ENCODE results near the gene EPB41L4B. TPM values are rescaled to one million over a fixed set of nuclear protein-coding genes. Genes with fewer than 3 reads are reported as not detected.

The EPB41L4B gene
- total RNA-seq, 1 donor from 2014 or later: 3.7 TPM

DNA sequence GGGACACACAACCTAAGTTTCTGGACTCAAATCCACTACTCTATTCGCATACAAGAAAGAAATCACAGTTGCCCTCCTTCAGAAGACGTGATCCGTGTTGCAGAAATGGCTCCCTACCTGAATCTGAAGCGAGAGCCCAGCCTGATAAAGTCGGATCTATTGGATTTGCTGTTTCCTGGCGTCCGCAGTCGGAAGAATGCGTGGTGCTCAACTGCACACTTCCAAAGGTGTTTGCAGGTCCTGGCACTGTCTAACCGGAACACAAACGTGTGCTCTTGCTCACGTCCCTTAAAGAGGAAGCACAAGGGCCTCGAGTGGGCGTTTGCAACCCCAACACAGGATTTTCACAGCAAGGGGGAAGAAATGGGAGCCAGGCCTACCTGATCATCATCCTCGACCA, 65.5 kb downstream of the EPB41L4B start:
- Mint-ChIP-seq H3K4me1 (ENCODE audit: low read depth) (peaks cover 48% of the 10 kb centered on the region), H3K36me3 (ENCODE audit: low read depth) (no peaks in the 10 kb centered on the region), H3K27me3 (ENCODE audit: low read depth) (no peaks in the 10 kb centered on the region), H3K27ac (ENCODE audit: unreplicated experiment) (no peak overlapping the region), H3K4me3 (ENCODE audit: unreplicated experiment) (no peak overlapping the region), H3K9me3 (ENCODE audit: low read depth) (no peaks in the 10 kb centered on the region)
- TF ChIP-seq, protein P1, sequence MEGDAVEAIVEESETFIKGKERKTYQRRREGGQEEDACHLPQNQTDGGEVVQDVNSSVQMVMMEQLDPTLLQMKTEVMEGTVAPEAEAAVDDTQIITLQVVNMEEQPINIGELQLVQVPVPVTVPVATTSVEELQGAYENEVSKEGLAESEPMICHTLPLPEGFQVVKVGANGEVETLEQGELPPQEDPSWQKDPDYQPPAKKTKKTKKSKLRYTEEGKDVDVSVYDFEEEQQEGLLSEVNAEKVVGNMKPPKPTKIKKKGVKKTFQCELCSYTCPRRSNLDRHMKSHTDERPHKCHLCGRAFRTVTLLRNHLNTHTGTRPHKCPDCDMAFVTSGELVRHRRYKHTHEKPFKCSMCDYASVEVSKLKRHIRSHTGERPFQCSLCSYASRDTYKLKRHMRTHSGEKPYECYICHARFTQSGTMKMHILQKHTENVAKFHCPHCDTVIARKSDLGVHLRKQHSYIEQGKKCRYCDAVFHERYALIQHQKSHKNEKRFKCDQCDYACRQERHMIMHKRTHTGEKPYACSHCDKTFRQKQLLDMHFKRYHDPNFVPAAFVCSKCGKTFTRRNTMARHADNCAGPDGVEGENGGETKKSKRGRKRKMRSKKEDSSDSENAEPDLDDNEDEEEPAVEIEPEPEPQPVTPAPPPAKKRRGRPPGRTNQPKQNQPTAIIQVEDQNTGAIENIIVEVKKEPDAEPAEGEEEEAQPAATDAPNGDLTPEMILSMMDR (IDR thresholded peaks at IDR 0.05): no peak
- DNase-seq (ENCODE audit: low spot score): no peak

DNA sequence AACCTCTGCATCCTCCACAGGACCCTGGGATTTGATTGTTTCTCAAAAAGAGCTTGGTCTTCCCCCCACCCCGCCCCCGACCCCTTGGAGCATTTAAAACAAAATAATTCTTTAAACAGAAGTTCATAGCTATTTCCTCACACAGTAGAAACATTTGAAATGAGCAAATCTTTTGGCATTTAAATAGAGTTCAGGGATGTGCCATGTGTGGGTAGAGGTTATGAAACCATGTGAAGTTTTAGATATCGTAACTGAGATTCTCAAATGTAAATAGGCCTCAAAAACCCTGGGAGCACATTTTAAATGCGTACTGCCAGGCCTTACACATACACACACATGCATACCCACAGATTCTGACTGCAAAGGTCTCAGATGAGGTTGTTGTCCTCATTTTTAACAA, 66.5 kb downstream of the EPB41L4B start:
- DNase-seq (ENCODE audit: low spot score): no peak
- Mint-ChIP-seq H3K4me3 (ENCODE audit: unreplicated experiment) (peak overlapping the region; percentile 13), H3K36me3 (ENCODE audit: low read depth) (no peaks in the 10 kb centered on the region), H3K9me3 (ENCODE audit: low read depth) (no peaks in the 10 kb centered on the region), H3K4me1 (ENCODE audit: low read depth) (peaks cover 50% of the 10 kb centered on the region), H3K27me3 (ENCODE audit: low read depth) (no peaks in the 10 kb centered on the region), H3K27ac (ENCODE audit: unreplicated experiment) (peak overlapping the region; percentile 87)
- TF ChIP-seq, protein P1 (IDR thresholded peaks at IDR 0.05): no peak

DNA sequence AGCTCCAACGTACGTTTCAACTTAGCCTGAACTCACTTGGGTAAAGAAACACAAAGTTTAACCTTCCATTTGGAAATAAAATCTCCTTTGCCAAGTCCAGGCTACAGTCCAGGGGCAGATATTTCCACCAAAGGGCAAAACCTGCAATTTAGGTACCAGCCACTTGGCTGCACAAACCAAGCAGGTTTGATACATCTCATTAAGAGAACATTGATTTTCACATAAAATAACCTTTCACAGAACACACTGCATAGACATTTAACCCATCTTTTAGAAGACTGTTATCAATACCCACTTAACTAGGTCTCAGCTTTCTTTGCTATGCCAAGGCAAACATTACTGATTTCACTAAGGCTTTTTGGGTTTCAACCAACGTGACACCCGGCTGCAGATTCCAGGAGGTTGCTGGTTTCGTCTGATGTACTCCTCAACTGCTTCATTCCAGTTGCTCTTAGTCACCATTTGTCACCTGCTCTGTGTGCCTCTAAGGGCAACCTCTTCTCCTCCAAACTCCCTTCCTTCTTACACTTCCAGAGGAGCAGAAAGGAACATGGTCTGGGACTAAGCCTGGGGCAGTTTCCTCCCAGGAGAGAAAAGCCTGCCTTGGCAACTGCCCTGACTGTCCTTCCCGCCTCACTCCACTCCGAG, 67.1 kb downstream of the EPB41L4B start:
- DNase-seq (ENCODE audit: low spot score): no peak
- Mint-ChIP-seq H3K4me3 (ENCODE audit: unreplicated experiment) (peak overlapping the region; percentile 13), H3K36me3 (ENCODE audit: low read depth) (no peaks in the 10 kb centered on the region), H3K27ac (ENCODE audit: unreplicated experiment) (peak overlapping the region; percentile 87), H3K4me1 (ENCODE audit: low read depth) (peaks cover 50% of the 10 kb centered on the region), H3K9me3 (ENCODE audit: low read depth) (no peaks in the 10 kb centered on the region), H3K27me3 (ENCODE audit: low read depth) (no peaks in the 10 kb centered on the region)
- TF ChIP-seq, protein P1 (IDR thresholded peaks at IDR 0.05): peak; percentile 41

DNA sequence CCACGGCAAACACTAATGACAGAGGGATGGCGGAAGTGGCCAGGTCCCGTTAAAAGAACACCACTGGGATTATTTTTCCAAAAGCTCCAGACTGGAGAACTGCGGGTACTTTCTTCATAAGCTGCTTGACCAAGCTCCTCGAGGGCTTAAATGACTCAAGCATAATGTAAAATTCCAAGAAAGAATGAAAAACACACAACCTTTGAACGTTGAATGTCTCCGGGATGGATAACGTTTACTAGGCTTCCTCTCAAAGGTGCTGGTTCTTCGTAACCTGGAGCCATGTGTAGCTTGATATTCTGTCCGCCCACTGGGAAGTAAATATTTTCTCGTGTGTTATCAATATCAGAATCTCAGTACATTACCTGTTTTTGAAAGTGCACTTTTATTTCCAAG, 67.6 kb downstream of the EPB41L4B start:
- TF ChIP-seq, protein P1 (IDR thresholded peaks at IDR 0.05): no peak
- no peaks in the 10 kb centered on the region for H3K9me3 Mint-ChIP-seq (ENCODE audit: low read depth)
- no peak overlapping the region for H3K4me3 Mint-ChIP-seq (ENCODE audit: unreplicated experiment)
- no peak overlapping the region for H3K27ac Mint-ChIP-seq (ENCODE audit: unreplicated experiment)
- DNase-seq (ENCODE audit: low spot score): no peak
- H3K4me1 Mint-ChIP-seq (ENCODE audit: low read depth): peaks cover 51% of the 10 kb centered on the region
- no peaks in the 10 kb centered on the region for H3K36me3 Mint-ChIP-seq (ENCODE audit: low read depth)
- no peaks in the 10 kb centered on the region for H3K27me3 Mint-ChIP-seq (ENCODE audit: low read depth)

DNA sequence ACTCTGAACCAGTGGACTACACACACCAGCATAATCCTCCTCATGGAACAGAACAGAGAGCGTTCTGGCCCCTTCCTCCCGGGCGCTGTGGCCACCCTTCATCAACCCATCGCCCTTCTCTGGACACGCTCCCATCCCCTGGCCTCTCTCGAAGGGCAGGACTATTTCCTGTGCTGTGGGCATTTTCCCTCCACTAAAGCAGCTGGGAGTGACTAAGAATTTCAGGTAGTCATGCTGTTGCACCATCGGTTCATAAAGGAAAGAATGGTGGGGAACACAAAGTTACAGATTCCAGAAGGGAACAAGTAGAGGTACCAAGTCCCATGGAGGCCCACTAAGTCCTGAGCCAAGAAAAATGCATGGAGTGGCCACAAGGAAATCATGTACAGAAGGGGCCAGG, 68.6 kb downstream of the EPB41L4B start:
- no peak overlapping the region for H3K27ac Mint-ChIP-seq (ENCODE audit: unreplicated experiment)
- no peaks in the 10 kb centered on the region for H3K27me3 Mint-ChIP-seq (ENCODE audit: low read depth)
- TF ChIP-seq, protein P1 (IDR thresholded peaks at IDR 0.05): no peak
- peaks cover 55% of the 10 kb centered on the region for H3K4me1 Mint-ChIP-seq (ENCODE audit: low read depth)
- H3K9me3 Mint-ChIP-seq (ENCODE audit: low read depth): no peaks in the 10 kb centered on the region
- H3K4me3 Mint-ChIP-seq (ENCODE audit: unreplicated experiment): no peak overlapping the region
- H3K36me3 Mint-ChIP-seq (ENCODE audit: low read depth): no peaks in the 10 kb centered on the region
- no peak for DNase-seq (ENCODE audit: low spot score)

Data from chondrocyte (in vitro differentiated cells).